Measurements from ENCODE around the gene SDK1. TPM values are rescaled to one million over a fixed set of nuclear protein-coding genes. Genes with fewer than 3 reads are reported as not detected.

SDK1 gene
- total RNA-seq, 1 donor, result 0.43 TPM

DNA sequence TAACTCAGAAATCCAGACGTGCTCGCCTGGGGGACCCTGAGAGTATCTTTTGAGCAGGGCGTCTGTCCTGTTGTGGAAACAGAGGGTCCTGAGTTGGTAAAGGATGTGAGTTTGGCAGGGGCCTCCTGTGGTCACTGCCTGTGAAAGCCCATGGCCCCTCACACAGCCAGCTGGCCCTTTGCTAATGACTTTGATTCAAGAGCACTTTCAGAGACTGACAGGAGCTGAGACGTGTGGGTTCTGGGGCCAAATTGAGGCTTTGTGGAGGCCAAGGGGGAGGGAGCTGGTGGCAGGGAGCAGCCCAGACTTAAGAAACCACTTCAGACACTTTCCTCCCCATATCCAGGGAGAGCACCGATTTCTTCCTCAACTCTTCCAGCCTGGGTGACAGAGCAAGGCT is 921.6 kb downstream of the SDK1 start:
- TF ChIP-seq, protein P1, sequence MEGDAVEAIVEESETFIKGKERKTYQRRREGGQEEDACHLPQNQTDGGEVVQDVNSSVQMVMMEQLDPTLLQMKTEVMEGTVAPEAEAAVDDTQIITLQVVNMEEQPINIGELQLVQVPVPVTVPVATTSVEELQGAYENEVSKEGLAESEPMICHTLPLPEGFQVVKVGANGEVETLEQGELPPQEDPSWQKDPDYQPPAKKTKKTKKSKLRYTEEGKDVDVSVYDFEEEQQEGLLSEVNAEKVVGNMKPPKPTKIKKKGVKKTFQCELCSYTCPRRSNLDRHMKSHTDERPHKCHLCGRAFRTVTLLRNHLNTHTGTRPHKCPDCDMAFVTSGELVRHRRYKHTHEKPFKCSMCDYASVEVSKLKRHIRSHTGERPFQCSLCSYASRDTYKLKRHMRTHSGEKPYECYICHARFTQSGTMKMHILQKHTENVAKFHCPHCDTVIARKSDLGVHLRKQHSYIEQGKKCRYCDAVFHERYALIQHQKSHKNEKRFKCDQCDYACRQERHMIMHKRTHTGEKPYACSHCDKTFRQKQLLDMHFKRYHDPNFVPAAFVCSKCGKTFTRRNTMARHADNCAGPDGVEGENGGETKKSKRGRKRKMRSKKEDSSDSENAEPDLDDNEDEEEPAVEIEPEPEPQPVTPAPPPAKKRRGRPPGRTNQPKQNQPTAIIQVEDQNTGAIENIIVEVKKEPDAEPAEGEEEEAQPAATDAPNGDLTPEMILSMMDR (IDR thresholded peaks at IDR 0.05; ENCODE audit: insufficient read depth, low read depth, low read length), result no peak
- no peak for DNase-seq (ENCODE audit: low read depth)
- H3K4me3 ChIP-seq (ENCODE audit: low read depth, low read length), result no peak overlapping the region

DNA sequence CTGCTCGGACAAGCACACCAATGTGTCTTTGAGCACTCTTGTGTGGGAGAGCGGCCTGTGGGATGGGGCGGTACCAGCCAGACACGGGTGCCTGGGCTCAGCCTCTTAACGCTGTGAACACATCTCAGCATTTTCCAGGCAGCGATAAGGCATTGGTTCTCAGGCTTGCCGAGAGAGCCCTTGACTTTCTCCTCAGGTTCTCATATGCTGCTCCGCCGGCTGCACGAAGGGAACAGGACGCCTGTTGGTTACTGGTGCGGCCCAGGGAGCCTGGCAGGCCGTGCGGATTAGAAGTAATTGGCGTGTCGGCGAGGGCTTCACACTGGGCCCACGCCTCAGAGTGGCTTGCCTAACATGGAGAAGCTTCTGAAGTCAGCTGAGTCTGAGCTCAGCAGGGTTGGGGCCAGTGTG is 924.3 kb downstream of the SDK1 start:
- TF ChIP-seq, protein P1 (IDR thresholded peaks at IDR 0.05; ENCODE audit: insufficient read depth, low read depth, low read length), result no peak
- H3K4me3 ChIP-seq (ENCODE audit: low read depth, low read length), result no peak overlapping the region
- DNase-seq (ENCODE audit: low read depth), result no peak

DNA sequence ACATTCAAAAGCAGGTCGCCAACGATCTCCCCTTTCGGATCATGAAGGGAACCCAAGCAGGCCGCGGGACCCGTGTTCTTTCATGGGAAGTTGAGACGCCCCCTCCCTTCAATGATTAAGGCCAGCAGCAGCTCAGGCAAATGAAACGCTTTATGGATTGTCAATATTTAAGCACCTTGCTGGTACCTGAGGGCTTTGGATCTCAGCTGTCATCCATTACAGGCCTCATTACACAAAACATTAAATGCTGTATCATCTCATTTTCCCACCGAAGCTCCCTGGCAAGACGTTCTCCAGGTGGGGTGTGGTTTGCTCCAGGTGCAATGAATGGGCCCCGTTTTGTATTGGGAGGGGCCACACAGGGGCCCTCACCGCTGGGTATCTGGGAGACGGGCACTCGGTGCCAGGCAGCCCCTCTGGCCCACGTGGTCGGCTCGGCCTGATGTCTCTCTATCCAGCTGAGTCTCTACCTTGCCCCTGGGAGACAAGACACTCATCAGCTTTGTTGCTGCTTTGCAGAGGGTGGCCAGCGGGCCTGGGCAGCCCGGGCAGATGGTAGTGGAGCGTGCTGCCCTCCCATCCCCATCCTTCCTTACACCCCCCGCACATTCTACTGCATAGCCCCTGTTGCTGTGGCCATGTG is 925.0 kb downstream of the SDK1 start:
- TF ChIP-seq, protein P1 (IDR thresholded peaks at IDR 0.05; ENCODE audit: insufficient read depth, low read depth, low read length), result no peak
- no peak for DNase-seq (ENCODE audit: low read depth)
- H3K4me3 ChIP-seq (ENCODE audit: low read depth, low read length), result no peak overlapping the region

DNA sequence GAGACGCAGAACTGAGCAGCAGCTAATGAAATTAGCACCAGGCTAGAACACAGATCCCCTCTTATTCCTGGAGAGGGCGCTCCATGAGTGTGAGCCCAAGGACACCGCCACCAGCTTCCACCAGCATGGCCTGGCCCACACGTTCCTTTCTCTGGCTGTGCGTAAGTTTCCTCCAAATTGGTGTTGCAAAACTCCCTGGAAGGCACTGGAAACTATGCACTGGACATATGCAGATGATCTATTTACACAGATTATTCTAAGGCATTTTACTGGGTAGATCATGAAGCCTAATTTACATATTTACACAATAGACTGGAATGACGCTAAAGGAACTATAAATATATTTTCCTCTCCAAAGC is 925.5 kb downstream of the SDK1 start:
- H3K4me3 ChIP-seq (ENCODE audit: low read depth, low read length), result no peak overlapping the region
- DNase-seq (ENCODE audit: low read depth), result no peak
- TF ChIP-seq, protein P1 (IDR thresholded peaks at IDR 0.05; ENCODE audit: insufficient read depth, low read depth, low read length), result no peak

DNA sequence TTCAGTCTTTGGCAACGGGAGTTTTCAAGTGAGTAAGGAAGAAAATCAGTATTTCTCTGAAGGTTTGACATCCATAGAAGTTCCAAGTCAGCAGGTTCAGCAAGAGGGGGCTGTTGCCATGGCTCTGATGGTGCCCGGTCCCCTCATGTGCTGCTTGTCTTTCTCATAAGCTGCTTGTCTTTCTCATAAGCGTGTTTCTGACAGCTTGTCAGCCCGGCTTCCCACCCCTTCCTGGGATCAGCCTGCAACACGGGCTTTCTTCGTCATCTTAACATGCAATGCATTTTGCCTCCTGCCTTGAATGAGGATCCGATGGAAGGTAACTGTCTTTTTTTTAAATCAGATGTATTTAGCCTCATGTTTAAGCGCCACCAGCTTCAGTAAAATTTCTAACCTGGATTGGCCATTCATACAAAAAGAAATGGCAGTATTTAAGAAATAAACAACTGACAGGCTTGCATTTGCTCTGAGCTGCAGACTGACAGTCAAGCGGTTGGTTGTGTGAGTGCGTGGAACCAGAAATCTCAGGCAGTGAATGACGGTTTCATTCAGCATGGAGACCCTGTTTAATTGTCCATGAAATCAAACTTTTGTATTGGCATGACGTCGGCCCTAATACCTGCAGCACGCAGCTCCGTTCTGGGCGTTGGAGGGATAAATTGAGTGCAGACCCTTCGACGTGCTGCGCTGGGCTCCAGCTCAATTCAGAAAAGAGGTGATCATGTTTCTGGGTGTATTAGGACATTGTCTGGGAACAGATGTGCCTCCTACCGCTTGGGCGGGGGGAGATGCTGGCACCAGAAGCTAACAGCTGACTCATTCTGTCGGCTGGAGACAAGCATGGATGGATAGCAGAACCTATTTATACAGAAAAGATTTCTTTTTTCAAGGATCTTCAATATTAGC is 926.3 kb downstream of the SDK1 start:
- TF ChIP-seq, protein P1 (IDR thresholded peaks at IDR 0.05; ENCODE audit: insufficient read depth, low read depth, low read length), result no peak
- DNase-seq (ENCODE audit: low read depth), result no peak
- H3K4me3 ChIP-seq (ENCODE audit: low read depth, low read length), result no peak overlapping the region

DNA sequence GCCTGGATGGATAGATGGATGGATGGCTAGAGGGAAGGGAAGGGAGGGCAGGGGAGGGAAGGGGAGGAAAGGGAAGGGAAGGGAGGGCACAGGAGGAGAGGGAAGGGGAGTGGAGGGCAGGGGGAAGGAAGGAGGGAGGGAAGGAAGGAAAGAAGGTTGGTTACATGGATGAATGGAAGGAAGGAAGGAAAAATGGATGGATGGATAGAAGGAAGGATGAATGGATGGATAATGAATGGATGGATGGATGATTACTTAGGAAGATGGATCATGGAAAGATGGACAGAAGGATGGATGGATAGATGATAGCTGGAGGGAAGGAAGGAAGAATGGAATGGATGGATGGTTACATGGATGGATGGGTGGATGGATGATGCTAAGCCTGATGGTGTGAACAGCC is 929.3 kb downstream of the SDK1 start:
- no peak overlapping the region for H3K4me3 ChIP-seq (ENCODE audit: low read depth, low read length)
- TF ChIP-seq, protein P1 (IDR thresholded peaks at IDR 0.05; ENCODE audit: insufficient read depth, low read depth, low read length), result no peak
- no peak for DNase-seq (ENCODE audit: low read depth)
